HCT116 (cell line): ENCODE data around the gene ZBTB20. TPM values are rescaled to one million over a fixed set of nuclear protein-coding genes. Genes with fewer than 3 reads are reported as not detected.

Experiments
- ATAC-seq: fragments of 200-7000 bp; cut with Tn5 transposase; 2 replicates; pipeline ENCODE4 v1.9.1; 2020; ENCODE audit warnings: mild to moderate bottlenecking, moderate library complexity
- BruUV-seq: library from RNA; stranded (reverse); fragments of 400-500 nt; replicated peaks from 2 replicates; lab custom pipeline; 2021; lab: Mats Ljungman, UMichigan
- CTCF ChIA-PET: fragments of 300-600 bp; sonication (Branson Sonifier 250); formaldehyde crosslinking; loops from one replicate; lab custom pipeline; 2021; ENCODE audit warnings: antibody characterized with exemption; lab: Charles Lee
- POLR2A ChIA-PET: fragments of 300-600, 350-600 bp; sonication (Branson Sonifier 250); formaldehyde crosslinking; loops from one replicate; lab custom pipeline; 2021; ENCODE audit warnings: antibody characterized with exemption; lab: Charles Lee
- RAD21 ChIA-PET, 2 experiments: fragments of 300-600 bp; sonication (Branson Sonifier 250); formaldehyde crosslinking; loops; one replicate each; lab custom pipeline; 2023; ENCODE audit warnings: low total read pairs in 2 of 2; ENCODE audit not compliant: uncharacterized antibody in 2 of 2, unreplicated experiment in 2 of 2, low non-redundant PET in 1 of 2; lab: Charles Lee
- DNase-seq: peaks from one replicate; pipeline ENCODE4 v3.0.0-alpha.2; 2010; ENCODE audit warnings: low read depth, low spot score
- H2AFZ ChIP-seq: fragments of 200-600 bp; shearing (Covaris generic), sonication (generic); 2 replicates; pipeline ENCODE4 v1.6.1; 2017; ENCODE audit warnings: low read depth, mixed run types, mixed read lengths, antibody characterized with exemption, low read length; ENCODE audit not compliant: poor library complexity, severe bottlenecking
- H3K27ac ChIP-seq: 2 replicates; pipeline ENCODE4 v1.5.1; 2012; ENCODE audit warnings: low read depth, low read length
- H3K27me3 ChIP-seq: fragments of 200-600 bp; sonication (generic); 2 replicates; pipeline ENCODE4 v1.6.1; 2016; ENCODE audit warnings: mixed run types, low read length, mixed read lengths; ENCODE audit not compliant: insufficient read depth
- H3K36me3 ChIP-seq, 2 experiments: fragments of 200-500 bp in 1 of 2; fragments of 200-600 bp in 1 of 2; sonication (Bioruptor generic) in 1 of 2; sonication (generic) in 1 of 2; 2 replicates each; pipeline versions ENCODE4 v1.5.1 to v1.6.1; 2014 to 2016; ENCODE audit warnings: low read length in 2 of 2, inconsistent platforms in 1 of 2, mixed read lengths in 1 of 2, mixed run types in 1 of 2; ENCODE audit not compliant: insufficient read depth in 2 of 2, control insufficient read depth in 1 of 2
- H3K4me1 ChIP-seq, 2 experiments: fragments of 200-600 bp in 1 of 2; sonication (generic) in 1 of 2; 2 replicates each; pipeline versions ENCODE4 v1.5.1 to v1.6.1; 2012 to 2017; ENCODE audit warnings: low read length in 2 of 2, inconsistent platforms in 1 of 2, mild to moderate bottlenecking in 1 of 2, mixed read lengths in 1 of 2, mixed run types in 1 of 2, moderate library complexity in 1 of 2; ENCODE audit not compliant: insufficient read depth in 2 of 2, control insufficient read depth in 1 of 2
- H3K4me2 ChIP-seq: fragments of 200-600 bp; sonication (generic); 2 replicates; pipeline ENCODE4 v1.6.1; 2017; ENCODE audit warnings: mixed run types, low read length, mixed read lengths
- H3K4me3 ChIP-seq, 2 experiments: fragments of 200-600 bp in 1 of 2; sonication (generic) in 1 of 2; replicated peaks in 1 of 2; 2 replicates each; pipeline ENCODE4 v1.5.1; 2011 to 2016; ENCODE audit warnings: low read length in 2 of 2, control low read depth in 1 of 2, low read depth in 1 of 2, mild to moderate bottlenecking in 1 of 2, mixed read lengths in 1 of 2, mixed run types in 1 of 2
- H3K79me2 ChIP-seq: fragments of 200-600 bp; sonication (generic); 2 replicates; pipeline ENCODE4 v1.6.1; 2017; ENCODE audit warnings: mild to moderate bottlenecking, mixed run types, low read length, moderate library complexity, mixed read lengths; ENCODE audit not compliant: insufficient read depth
- H3K9ac ChIP-seq: fragments of 200-600 bp; sonication (generic); 2 replicates; pipeline ENCODE4 v1.6.1; 2016; ENCODE audit warnings: low read length, mixed read lengths
- H3K9me2 ChIP-seq: fragments of 200-600 bp; sonication (generic), shearing (Covaris generic); 2 replicates; pipeline ENCODE4 v1.6.1; 2017; ENCODE audit warnings: mixed run types, mild to moderate bottlenecking, moderate library complexity; ENCODE audit not compliant: insufficient read depth
- H3K9me3 ChIP-seq, 2 experiments: fragments of 200-500 bp in 1 of 2; fragments of 200-600 bp in 1 of 2; sonication (Bioruptor generic) in 1 of 2; sonication (generic) in 1 of 2; 2 replicates each; pipeline ENCODE4 v1.6.1; 2014 to 2017; ENCODE audit warnings: low read length in 2 of 2, mixed read lengths in 2 of 2, inconsistent platforms in 1 of 2, low read depth in 1 of 2, mild to moderate bottlenecking in 1 of 2, mixed run types in 1 of 2, moderate library complexity in 1 of 2; ENCODE audit not compliant: control insufficient read depth in 1 of 2, insufficient read depth in 1 of 2
- H4K20me1 ChIP-seq: fragments of 200-600 bp; sonication (generic), shearing (Covaris generic); 2 replicates; pipeline ENCODE4 v1.6.1; 2017; ENCODE audit warnings: mixed run types, mild to moderate bottlenecking, moderate library complexity; ENCODE audit not compliant: insufficient read depth
- ATF3 ChIP-seq: IDR thresholded peaks from 2 replicates; pipeline ENCODE4 v1.6.1; 2012
- CEBPB ChIP-seq: IDR thresholded peaks from 2 replicates; pipeline ENCODE4 v1.6.1; 2012; ENCODE audit warnings: low read depth
- EGR1 ChIP-seq: IDR thresholded peaks from 2 replicates; pipeline ENCODE4 v1.6.1; 2012; ENCODE audit warnings: low read depth
- ELF1 ChIP-seq: IDR thresholded peaks from 2 replicates; pipeline ENCODE4 v1.6.1; 2012; ENCODE audit warnings: low read depth, borderline replicate concordance
- EZH2 ChIP-seq: fragments of 200-600 bp; sonication (generic); IDR thresholded peaks from 2 replicates; pipeline ENCODE4 v1.6.1; 2017; ENCODE audit warnings: antibody characterized with exemption, mixed run types
- JUND ChIP-seq: IDR thresholded peaks from 2 replicates; pipeline ENCODE4 v1.6.1; 2012
- MAX ChIP-seq: IDR thresholded peaks from 2 replicates; pipeline ENCODE4 v1.6.1; 2012
- POLR2A ChIP-seq: IDR thresholded peaks from 2 replicates; pipeline ENCODE4 v1.7.0; 2011; ENCODE audit warnings: borderline replicate concordance; ENCODE audit not compliant: insufficient read depth, insufficient read length; ENCODE audit errors: extremely low read depth
- POLR2AphosphoS5 ChIP-seq: IDR thresholded peaks from 2 replicates; pipeline ENCODE4 v1.6.1; 2011; ENCODE audit warnings: mild to moderate bottlenecking, low read depth, low read length, moderate library complexity
- RAD21 ChIP-seq: IDR thresholded peaks from 2 replicates; pipeline ENCODE4 v1.6.1; 2012; ENCODE audit warnings: low read depth, mild to moderate bottlenecking
- REST ChIP-seq: IDR thresholded peaks from 2 replicates; pipeline ENCODE4 v1.6.1; 2012; ENCODE audit warnings: low read depth
- SIN3A ChIP-seq: IDR thresholded peaks from 2 replicates; pipeline ENCODE4 v1.6.1; 2012; ENCODE audit warnings: low read depth
- SP1 ChIP-seq: IDR thresholded peaks from 2 replicates; pipeline ENCODE4 v1.6.1; 2012; ENCODE audit warnings: low read depth
- SRF ChIP-seq: IDR thresholded peaks from 2 replicates; pipeline ENCODE4 v1.6.1; 2012; ENCODE audit warnings: low read depth
- TCF7L2 ChIP-seq: IDR thresholded peaks from 2 replicates; pipeline ENCODE4 v1.7.0; 2011; ENCODE audit warnings: borderline replicate concordance, inconsistent platforms; ENCODE audit not compliant: insufficient read depth, insufficient read length; ENCODE audit errors: extremely low read depth
- ZBTB33 ChIP-seq: IDR thresholded peaks from 2 replicates; pipeline ENCODE4 v1.6.1; 2011; ENCODE audit warnings: mild to moderate bottlenecking, low read length, moderate library complexity; ENCODE audit not compliant: insufficient replicate concordance; ENCODE audit errors: extremely low read depth
- ZNF274 ChIP-seq: fragments of 200-500 bp; sonication (Bioruptor generic); IDR thresholded peaks from 2 replicates; pipeline ENCODE4 v1.6.1; 2014; ENCODE audit warnings: mild to moderate bottlenecking, low read depth, low read length, inconsistent platforms
- intact Hi-C: fragments of 100-400 bp; cut with micrococcal nuclease; formaldehyde crosslinking; loops from 2 replicates; pipeline ENCODE4 v1.10.0; 2022
- total RNA-seq: library from RNA; stranded (reverse); gene quantifications from one replicate; pipeline ENCODE4 v1.2.1, GENCODE V29; 2021; ENCODE audit not compliant: unreplicated experiment

The ZBTB20 gene
- total RNA-seq, 1 experiment from 2014 or later: 42.1 TPM

- no peak for TF ChIP-seq MAX
- TF ChIP-seq POLR2AphosphoS5: no peak
- no peak for TF ChIP-seq SP1
- TF ChIP-seq REST: no peak
- TF ChIP-seq RAD21: no peak
- TF ChIP-seq CEBPB: no peak
These were observed 243.9 kb downstream of the ZBTB20 start (continued) for GRCh38 chr3:114903213-114903612.

GRCh38 chr3:114902691-114903101 lies 244.4 kb downstream of the ZBTB20 start:
- ChIA-PET POLR2A (no interaction called here), RAD21 (no interaction called here), CTCF (no interaction called here)
- no peaks in the 10 kb centered on the region for H4K20me1 ChIP-seq
- no TSS peak for BruUV-seq
- peak overlapping the region; percentile 15; the same call in 1 of the 2 replicates for H3K4me2 ChIP-seq
- ATAC-seq (peak; percentile 65), DNase-seq (no peak)
- no peaks in the 10 kb centered on the region for H3K27me3 ChIP-seq
- no peak for TF ChIP-seq ZNF274
- TF ChIP-seq SRF: no peak
- no peak for TF ChIP-seq POLR2AphosphoS5
- no peak for TF ChIP-seq SP1
- no peak for TF ChIP-seq TCF7L2
- TF ChIP-seq EZH2: no peak
- no peak for TF ChIP-seq ELF1
- TF ChIP-seq ZBTB33: no peak
- no peak for TF ChIP-seq ATF3
- TF ChIP-seq POLR2A: no peak
- TF ChIP-seq EGR1: no peak
- no peak for TF ChIP-seq SIN3A
- no peak for TF ChIP-seq JUND
- H3K79me2 ChIP-seq: no peaks in the 10 kb centered on the region
- H3K4me3 ChIP-seq: no peak overlapping the region
- peak overlapping the region; percentile 21; the same call in 1 of the 2 replicates for H3K27ac ChIP-seq
- no peaks in the 10 kb centered on the region for H3K9me2 ChIP-seq
- H3K9ac ChIP-seq: no peak overlapping the region
- peaks cover 8 to 30% of the 10 kb centered on the region in 2 experiments; a peak in 3 of 4 replicates for H3K4me1 ChIP-seq
- intact Hi-C loops: no loop called here
- H3K9me3 ChIP-seq: no peaks in the 10 kb centered on the region
- no peaks in the 10 kb centered on the region for H3K36me3 ChIP-seq
- H2AFZ ChIP-seq: peak overlapping the region; percentile 36
